ENCODE data around the gene BMP2K.
A peak's percentile ranks its signal among the peaks of the same experiment; 100 is the strongest.

BMP2K gene

GRCh38 chr4:78776079-78776728, at the start of gene BMP2K:
Gene BMP2K, plus strand, starts transcription at chr4:78776350. Its CDS starts 194 bp downstream, at chr4:78776544.
- peak within 1 kb of the TSS; percentile 88 for H3K4me3 ChIP-seq (replicated peaks; ENCODE audit: low read depth, low read length)
- DNase-seq (ENCODE audit: low read depth): peak; percentile 75
- TF ChIP-seq, protein P1, sequence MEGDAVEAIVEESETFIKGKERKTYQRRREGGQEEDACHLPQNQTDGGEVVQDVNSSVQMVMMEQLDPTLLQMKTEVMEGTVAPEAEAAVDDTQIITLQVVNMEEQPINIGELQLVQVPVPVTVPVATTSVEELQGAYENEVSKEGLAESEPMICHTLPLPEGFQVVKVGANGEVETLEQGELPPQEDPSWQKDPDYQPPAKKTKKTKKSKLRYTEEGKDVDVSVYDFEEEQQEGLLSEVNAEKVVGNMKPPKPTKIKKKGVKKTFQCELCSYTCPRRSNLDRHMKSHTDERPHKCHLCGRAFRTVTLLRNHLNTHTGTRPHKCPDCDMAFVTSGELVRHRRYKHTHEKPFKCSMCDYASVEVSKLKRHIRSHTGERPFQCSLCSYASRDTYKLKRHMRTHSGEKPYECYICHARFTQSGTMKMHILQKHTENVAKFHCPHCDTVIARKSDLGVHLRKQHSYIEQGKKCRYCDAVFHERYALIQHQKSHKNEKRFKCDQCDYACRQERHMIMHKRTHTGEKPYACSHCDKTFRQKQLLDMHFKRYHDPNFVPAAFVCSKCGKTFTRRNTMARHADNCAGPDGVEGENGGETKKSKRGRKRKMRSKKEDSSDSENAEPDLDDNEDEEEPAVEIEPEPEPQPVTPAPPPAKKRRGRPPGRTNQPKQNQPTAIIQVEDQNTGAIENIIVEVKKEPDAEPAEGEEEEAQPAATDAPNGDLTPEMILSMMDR (IDR thresholded peaks at IDR 0.05; ENCODE audit: low read length, missing control alignments): no peak

DNA sequence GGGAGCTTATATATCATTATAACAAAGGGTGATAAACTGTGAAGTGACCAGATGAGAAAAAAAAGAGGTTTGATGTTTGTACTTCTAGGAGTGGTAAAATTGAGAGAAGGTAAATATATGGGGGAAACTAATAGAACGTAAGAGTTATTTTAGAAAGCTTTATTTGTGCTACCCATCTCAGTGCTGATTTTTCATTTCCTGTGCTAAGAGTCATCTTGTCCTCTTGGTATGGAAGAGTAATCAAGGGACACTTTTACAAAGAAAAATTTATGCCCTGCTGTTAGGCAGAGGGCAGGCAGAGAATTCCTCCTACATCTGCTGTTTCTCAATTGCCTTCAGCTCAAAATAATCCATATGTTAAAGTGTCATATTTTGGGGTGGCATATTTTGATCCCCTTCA, 49.6 kb upstream of the BMP2K start:
- H3K4me3 ChIP-seq (replicated peaks; ENCODE audit: low read depth, low read length): no peak overlapping the region
- DNase-seq (ENCODE audit: low read depth): no peak
- TF ChIP-seq, protein P1 (IDR thresholded peaks at IDR 0.05; ENCODE audit: low read length, missing control alignments): no peak

- DNase-seq (ENCODE audit: low read depth): no peak
- TF ChIP-seq, protein P1 (IDR thresholded peaks at IDR 0.05; ENCODE audit: low read length, missing control alignments): no peak
- H3K4me3 ChIP-seq (replicated peaks; ENCODE audit: low read depth, low read length): no peak overlapping the region
Measured at GRCh38 chr4:78732332-78733104, 43.6 kb upstream of the BMP2K start.

DNA sequence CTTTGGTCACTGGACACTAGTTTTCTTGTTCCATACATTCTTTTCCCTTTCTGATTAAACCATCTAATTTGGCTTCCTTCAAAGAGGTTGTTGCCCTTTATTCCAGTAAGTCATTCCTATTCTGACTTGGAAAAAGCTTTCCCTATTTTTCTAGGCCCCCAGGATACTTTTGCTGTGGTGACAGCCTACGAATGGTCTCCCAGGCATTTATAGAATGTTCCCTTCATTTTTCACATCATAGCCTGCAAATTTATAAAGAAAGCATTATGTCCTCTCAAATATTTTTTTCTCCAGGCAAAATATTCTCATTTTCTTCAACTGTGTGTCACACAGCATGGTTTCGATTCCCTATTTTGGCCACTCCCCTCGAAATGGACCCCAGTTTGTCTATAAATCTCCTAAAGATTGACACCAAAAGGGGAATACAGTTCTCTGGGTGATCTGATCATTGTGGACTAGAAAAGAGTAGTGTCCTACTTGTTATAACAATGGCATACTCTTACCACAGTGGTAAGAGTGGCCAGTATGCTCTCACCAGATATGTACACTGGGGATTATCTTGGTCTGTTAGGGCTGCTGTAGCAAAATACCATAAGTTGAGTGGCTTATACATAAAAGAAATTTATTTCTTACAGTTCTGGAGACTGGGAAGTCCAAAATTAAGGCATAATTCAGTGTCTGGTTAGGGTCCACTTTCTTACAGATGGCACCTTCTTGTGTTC, 41.5 kb upstream of the BMP2K start:
- H3K4me3 ChIP-seq (replicated peaks; ENCODE audit: low read depth, low read length): no peak overlapping the region
- TF ChIP-seq, protein P1 (IDR thresholded peaks at IDR 0.05; ENCODE audit: low read length, missing control alignments): no peak
- DNase-seq (ENCODE audit: low read depth): no peak

DNA sequence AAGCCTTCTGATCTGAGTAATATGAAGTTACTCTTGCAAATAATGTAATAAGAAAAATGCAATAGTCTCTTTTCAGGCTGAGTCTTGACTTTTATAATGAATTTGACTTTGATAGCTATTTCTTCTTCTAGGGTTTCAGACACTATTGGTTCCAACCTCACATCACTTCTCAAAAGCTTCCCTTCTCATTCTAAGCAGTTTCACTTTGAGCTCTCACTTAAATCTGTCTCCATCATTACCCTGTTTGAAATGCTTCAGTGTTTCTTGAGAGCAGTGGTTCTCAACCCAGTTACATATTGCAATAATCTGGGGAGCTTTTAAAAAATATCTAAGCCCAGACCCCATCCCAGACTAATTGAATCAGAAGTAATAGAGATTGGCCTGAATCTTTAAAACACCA, 40.5 kb upstream of the BMP2K start:
- no peak overlapping the region for H3K4me3 ChIP-seq (replicated peaks; ENCODE audit: low read depth, low read length)
- no peak for DNase-seq (ENCODE audit: low read depth)
- TF ChIP-seq, protein P1 (IDR thresholded peaks at IDR 0.05; ENCODE audit: low read length, missing control alignments): no peak

- DNase-seq (ENCODE audit: low read depth): no peak
- TF ChIP-seq, protein P1 (IDR thresholded peaks at IDR 0.05; ENCODE audit: low read length, missing control alignments): no peak
Measured at GRCh38 chr4:78737035-78737434, 39.1 kb upstream of the BMP2K start.

More at GRCh38 chr4:78737035-78737434, 39.1 kb upstream of the BMP2K start:
- H3K4me3 ChIP-seq (replicated peaks; ENCODE audit: low read depth, low read length): no peak overlapping the region
